ENCODE measurements around the gene BMP15. TPM values are rescaled to one million over a fixed set of nuclear protein-coding genes. Genes with fewer than 3 reads are reported as not detected.

Gene BMP15
- total RNA-seq, 4 donors from 2014 or later: not detected

DNA sequence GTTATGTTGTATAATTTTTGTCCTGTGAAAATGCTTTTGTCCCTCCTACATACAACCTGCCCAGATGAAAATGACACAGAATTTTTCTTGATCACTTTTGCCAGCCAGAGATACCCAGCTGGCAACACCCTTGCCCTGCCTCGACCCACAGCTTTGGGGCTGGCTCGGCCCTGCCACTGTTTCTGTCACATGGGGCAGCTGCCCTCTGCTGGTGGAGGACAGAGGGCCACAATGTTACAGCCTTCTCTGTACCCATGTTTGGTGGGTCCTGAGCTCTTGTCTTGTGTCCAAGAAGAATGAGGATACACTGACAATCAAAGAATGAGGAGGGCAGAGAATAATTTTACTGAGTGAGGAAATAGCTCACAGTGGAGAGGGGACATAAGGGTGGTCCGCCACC, 31.1 kb downstream of the BMP15 start:
- no peaks in the 10 kb centered on the region for H3K9me3 ChIP-seq
- 51% methylated on average over 3 of the region's 3 CpGs for WGBS
- no peaks in the 10 kb centered on the region for H3K27me3 ChIP-seq
- no peak for TF ChIP-seq EP300 (IDR thresholded peaks at IDR 0.05)
- TF ChIP-seq, protein P1, sequence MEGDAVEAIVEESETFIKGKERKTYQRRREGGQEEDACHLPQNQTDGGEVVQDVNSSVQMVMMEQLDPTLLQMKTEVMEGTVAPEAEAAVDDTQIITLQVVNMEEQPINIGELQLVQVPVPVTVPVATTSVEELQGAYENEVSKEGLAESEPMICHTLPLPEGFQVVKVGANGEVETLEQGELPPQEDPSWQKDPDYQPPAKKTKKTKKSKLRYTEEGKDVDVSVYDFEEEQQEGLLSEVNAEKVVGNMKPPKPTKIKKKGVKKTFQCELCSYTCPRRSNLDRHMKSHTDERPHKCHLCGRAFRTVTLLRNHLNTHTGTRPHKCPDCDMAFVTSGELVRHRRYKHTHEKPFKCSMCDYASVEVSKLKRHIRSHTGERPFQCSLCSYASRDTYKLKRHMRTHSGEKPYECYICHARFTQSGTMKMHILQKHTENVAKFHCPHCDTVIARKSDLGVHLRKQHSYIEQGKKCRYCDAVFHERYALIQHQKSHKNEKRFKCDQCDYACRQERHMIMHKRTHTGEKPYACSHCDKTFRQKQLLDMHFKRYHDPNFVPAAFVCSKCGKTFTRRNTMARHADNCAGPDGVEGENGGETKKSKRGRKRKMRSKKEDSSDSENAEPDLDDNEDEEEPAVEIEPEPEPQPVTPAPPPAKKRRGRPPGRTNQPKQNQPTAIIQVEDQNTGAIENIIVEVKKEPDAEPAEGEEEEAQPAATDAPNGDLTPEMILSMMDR (IDR thresholded peaks at IDR 0.05): peak in 1 of 2 donors; percentile 11
- no peaks in the 10 kb centered on the region for H3K36me3 ChIP-seq
- DNase-seq (ENCODE audit: low spot score in 2 of 2): no peak
- no peaks in the 10 kb centered on the region for H3K4me1 ChIP-seq
- no peak overlapping the region for H3K4me3 ChIP-seq
- H3K27ac ChIP-seq: no peak overlapping the region

DNA sequence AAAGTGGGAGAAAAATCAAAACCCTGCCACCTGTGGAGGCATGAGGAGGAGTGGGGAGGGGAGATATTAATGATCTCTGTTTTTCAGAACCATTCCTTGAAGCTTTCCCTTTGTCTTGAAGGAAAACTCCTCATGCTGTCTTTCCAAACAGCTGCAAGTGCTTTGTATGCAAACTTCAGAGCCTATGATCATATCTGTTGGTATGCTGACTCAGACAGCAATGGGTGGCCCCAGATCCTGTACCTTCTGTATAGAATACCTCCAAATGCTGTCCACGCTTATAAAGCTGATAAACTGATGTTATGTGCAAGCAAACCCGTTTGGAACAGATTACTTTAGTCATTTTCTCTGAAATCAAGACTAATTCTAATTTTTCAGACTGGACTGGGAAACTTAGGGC, 31.9 kb downstream of the BMP15 start:
- Histone ChIP-seq H3K4me3 (no peak overlapping the region), H3K4me1 (no peaks in the 10 kb centered on the region), H3K9me3 (no peaks in the 10 kb centered on the region), H3K27me3 (no peaks in the 10 kb centered on the region), H3K27ac (no peak overlapping the region), H3K36me3 (no peaks in the 10 kb centered on the region)
- TF ChIP-seq EP300 (IDR thresholded peaks at IDR 0.05) (no peak), POLR2A (IDR thresholded peaks at IDR 0.05) (no peak), POLR2AphosphoS5 (IDR thresholded peaks at IDR 0.05) (no peak)
- TF ChIP-seq, protein P1 (IDR thresholded peaks at IDR 0.05): no peak
- WGBS: 50% methylated on average over 2 of the region's 2 CpGs
- DNase-seq (ENCODE audit: low spot score in 2 of 2): no peak

DNA sequence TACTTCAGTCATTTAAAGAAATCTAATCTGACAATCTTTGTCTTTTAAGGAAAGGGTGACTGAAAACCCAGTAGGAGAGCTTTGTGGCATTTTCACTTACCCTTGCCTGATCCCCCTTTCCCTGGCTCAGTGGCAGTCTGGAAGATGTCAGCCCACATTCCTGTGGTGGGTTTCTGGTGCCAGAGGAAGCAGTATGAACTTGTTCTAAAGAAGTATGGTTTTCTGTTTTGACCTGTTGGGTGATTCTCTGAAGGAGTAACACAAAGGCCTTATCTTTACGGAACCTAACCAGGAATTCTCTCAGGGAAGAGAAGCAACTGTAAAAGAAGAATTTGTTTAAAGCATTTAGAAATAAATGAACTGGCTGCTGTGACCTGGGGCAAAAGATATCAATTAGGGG, 41.9 kb downstream of the BMP15 start:
- no peaks in the 10 kb centered on the region for H3K9me3 ChIP-seq
- no peaks in the 10 kb centered on the region for H3K36me3 ChIP-seq
- no peak overlapping the region for H3K4me3 ChIP-seq
- H3K27ac ChIP-seq: no peak overlapping the region
- WGBS: 68% methylated on average over 1 of the region's 1 CpG
- DNase-seq (ENCODE audit: low spot score in 2 of 2): no peak
- H3K4me1 ChIP-seq: no peaks in the 10 kb centered on the region
- TF ChIP-seq EP300 (IDR thresholded peaks at IDR 0.05): no peak
- no peaks in the 10 kb centered on the region for H3K27me3 ChIP-seq

DNA sequence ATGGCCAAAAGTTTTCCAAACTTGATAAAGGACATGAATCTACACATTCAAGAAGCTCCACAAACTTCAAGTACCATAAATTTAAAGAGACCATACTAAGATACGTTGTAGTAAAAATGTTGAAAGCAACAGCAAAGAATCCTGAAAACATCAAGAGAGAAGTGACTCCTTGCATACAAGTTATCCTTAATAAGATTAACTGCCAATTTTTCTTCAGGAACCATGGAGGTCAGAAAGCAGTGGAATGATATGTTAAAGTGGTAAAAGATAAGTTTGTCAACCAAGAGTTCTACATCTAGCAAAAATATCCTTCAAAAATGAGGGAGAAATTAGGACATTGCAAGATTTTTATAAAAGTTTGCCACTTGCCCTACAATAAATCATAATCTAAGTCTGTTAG, 43.3 kb downstream of the BMP15 start:
- Histone ChIP-seq H3K4me3 (no peak overlapping the region), H3K36me3 (no peaks in the 10 kb centered on the region), H3K9me3 (no peaks in the 10 kb centered on the region), H3K27me3 (no peaks in the 10 kb centered on the region), H3K27ac (no peak overlapping the region), H3K4me1 (no peaks in the 10 kb centered on the region)
- TF ChIP-seq POLR2AphosphoS5 (IDR thresholded peaks at IDR 0.05) (no peak), POLR2A (IDR thresholded peaks at IDR 0.05) (no peak), EP300 (IDR thresholded peaks at IDR 0.05) (no peak)
- TF ChIP-seq, protein P1 (IDR thresholded peaks at IDR 0.05): no peak
- 97% methylated on average over 1 of the region's 1 CpG for WGBS
- DNase-seq (ENCODE audit: low spot score in 2 of 2): no peak

DNA sequence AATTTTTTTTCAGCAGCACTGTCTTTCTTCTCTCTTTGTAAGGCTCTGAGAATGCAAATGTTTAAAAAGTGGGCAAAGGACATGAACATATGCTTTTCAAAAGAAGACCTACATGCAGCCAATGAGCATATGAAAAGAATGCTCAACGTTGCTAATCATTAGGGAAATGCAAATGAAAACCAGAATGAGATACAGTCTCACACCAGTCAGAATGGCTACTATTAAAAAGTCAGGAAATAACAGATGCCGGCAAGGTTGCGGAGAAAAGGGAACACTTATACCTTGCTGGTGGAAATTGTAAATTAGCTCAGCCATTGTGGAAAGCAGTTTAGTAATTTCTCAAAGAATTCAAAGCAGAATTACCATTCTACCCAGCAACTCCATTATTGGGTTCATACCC, 51.6 kb downstream of the BMP15 start:
- H3K27ac ChIP-seq: no peak overlapping the region
- no peak overlapping the region for H3K4me3 ChIP-seq
- TF ChIP-seq, protein P1 (IDR thresholded peaks at IDR 0.05): no peak
- TF ChIP-seq EP300 (IDR thresholded peaks at IDR 0.05) (no peak), POLR2A (IDR thresholded peaks at IDR 0.05) (no peak), POLR2AphosphoS5 (IDR thresholded peaks at IDR 0.05) (no peak)
- no peaks in the 10 kb centered on the region for H3K27me3 ChIP-seq
- no peaks in the 10 kb centered on the region for H3K9me3 ChIP-seq
- no peak for DNase-seq (ENCODE audit: low spot score in 2 of 2)
- H3K4me1 ChIP-seq: no peaks in the 10 kb centered on the region
- no peaks in the 10 kb centered on the region for H3K36me3 ChIP-seq
- 70% methylated on average over 3 of the region's 3 CpGs for WGBS

DNA sequence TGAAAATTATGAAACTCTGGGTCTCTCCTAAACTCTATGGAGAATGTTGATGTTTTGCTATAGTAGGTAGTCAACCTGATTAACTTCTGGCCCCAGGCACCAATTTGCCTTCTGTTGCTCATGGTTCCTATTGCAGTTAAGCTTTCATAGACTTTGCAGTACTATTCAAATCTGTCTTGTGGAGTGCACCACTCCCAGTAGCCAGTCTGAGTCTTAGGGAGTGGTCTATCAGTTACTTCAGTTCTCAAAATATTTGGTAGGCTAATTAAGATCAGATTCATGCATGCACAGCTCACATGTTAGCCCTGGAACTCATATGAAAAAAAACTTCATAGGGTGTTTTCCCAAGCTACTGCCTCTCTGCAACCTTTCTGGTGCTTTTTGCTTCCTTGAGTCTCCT, 53.3 kb downstream of the BMP15 start:
- no peak for DNase-seq (ENCODE audit: low spot score in 2 of 2)
- TF ChIP-seq EP300 (IDR thresholded peaks at IDR 0.05): no peak
- TF ChIP-seq POLR2A (IDR thresholded peaks at IDR 0.05): no peak
- TF ChIP-seq, protein P1 (IDR thresholded peaks at IDR 0.05): no peak
- no peak for TF ChIP-seq POLR2AphosphoS5 (IDR thresholded peaks at IDR 0.05)
- Histone ChIP-seq H3K27me3 (no peaks in the 10 kb centered on the region), H3K27ac (no peak overlapping the region), H3K9me3 (no peaks in the 10 kb centered on the region), H3K36me3 (no peaks in the 10 kb centered on the region), H3K4me1 (no peaks in the 10 kb centered on the region), H3K4me3 (no peak overlapping the region)

Measured in suprapubic skin (tissue), 4 donors.